K562 (cell line): Measurements from ENCODE around the gene TF. TPM values are rescaled to one million over a fixed set of nuclear protein-coding genes. Genes with fewer than 3 reads are reported as not detected.

Experiments
- ATAC-seq: fragments of 200-7000 bp; cut with Tn5 transposase; 3 replicates; pipeline ENCODE4 v1.9.1; 2020; ENCODE audit warnings: moderate library complexity
- BruUV-seq: library from RNA; stranded (reverse); fragments of 400-500 nt; replicated peaks from 2 replicates; lab custom pipeline; 2021; lab: Mats Ljungman, UMichigan
- CTCF ChIA-PET: fragments of 300-600 bp; formaldehyde crosslinking; extraction: SDS; loops from one replicate; lab custom pipeline; 2021; ENCODE audit warnings: low intra/inter-chr PET ratio; lab: Yijun Ruan, JAX
- POLR2A ChIA-PET: fragments of 300-600, 350-650 bp; sonication (Branson Sonifier 250); formaldehyde crosslinking; extraction: SDS; loops from one replicate; lab custom pipeline; 2021; ENCODE audit warnings: antibody characterized with exemption, inconsistent platforms; lab: Yijun Ruan, JAX
- DNase-seq, 4 experiments: peaks; one replicate each; pipeline versions ENCODE4 v3.0.0 to v3.0.0-alpha.2; 2011 to 2018; ENCODE audit warnings: low spot score in 3 of 4, mixed read lengths in 3 of 4; ENCODE audit errors: extremely low read depth in 1 of 4
- FAIRE-seq: peaks from 2 replicates; lab custom pipeline; 2011; peaks lifted over from hg19 to GRCh38; lab: Jason Lieb, UNC
- H2AFZ ChIP-seq: 2 replicates; pipeline ENCODE4 v1.6.0; 2011; ENCODE audit warnings: low read depth, low read length, control low read depth, inconsistent platforms
- H3K27ac ChIP-seq: fragments of 200-600 bp; 3 replicates; pipeline ENCODE4 v1.8.0; 2011; ENCODE audit warnings: low read depth, mild to moderate bottlenecking, control low read depth, inconsistent platforms, low read length, moderate library complexity, mixed read lengths; ENCODE audit errors: extremely low read depth
- H3K27me3 ChIP-seq, 2 experiments: fragments of 300-600 bp in 1 of 2; 2 replicates in 1 of 2; 3 replicates in 1 of 2; pipeline versions ENCODE4 v1.6.0 to v1.8.0; 2011; ENCODE audit warnings: inconsistent platforms in 2 of 2, low read length in 2 of 2, mild to moderate bottlenecking in 1 of 2, mixed read lengths in 1 of 2, moderate library complexity in 1 of 2; ENCODE audit not compliant: control insufficient read depth in 2 of 2, insufficient read depth in 2 of 2
- H3K36me3 ChIP-seq: fragments of 300-600 bp; 3 replicates; pipeline ENCODE4 v1.8.0; 2011; ENCODE audit warnings: mild to moderate bottlenecking, low read length, inconsistent platforms; ENCODE audit not compliant: control insufficient read depth, insufficient read depth
- H3K4me1 ChIP-seq, 2 experiments: fragments of 200-600 bp in 1 of 2; replicated peaks in 1 of 2; 2 replicates in 1 of 2; 3 replicates in 1 of 2; pipeline versions ENCODE4 v1.5.1 to v1.8.0; 2011; ENCODE audit warnings: inconsistent platforms in 2 of 2, low read length in 2 of 2, mild to moderate bottlenecking in 1 of 2, mixed read lengths in 1 of 2, moderate library complexity in 1 of 2; ENCODE audit not compliant: control insufficient read depth in 2 of 2, insufficient read depth in 2 of 2
- H3K4me2 ChIP-seq: 2 replicates; pipeline ENCODE4 v1.6.1; 2011; ENCODE audit warnings: low read length, control low read depth, inconsistent platforms, mixed read lengths; ENCODE audit not compliant: insufficient read depth
- H3K4me3 ChIP-seq: fragments of 200-600 bp; sonication (generic), shearing (Covaris generic); 2 replicates; pipeline ENCODE4 v1.5.1; 2016; ENCODE audit warnings: control low read depth, inconsistent platforms
- H3K79me2 ChIP-seq: fragments of 200-600 bp; 3 replicates; pipeline ENCODE4 v1.8.0; 2011; ENCODE audit warnings: low read length, inconsistent platforms; ENCODE audit not compliant: control insufficient read depth, insufficient read depth
- H3K9ac ChIP-seq, 2 experiments: 2 replicates each; pipeline versions ENCODE4 v1.6.0 to v1.6.1; 2011; ENCODE audit warnings: low read depth in 2 of 2, low read length in 2 of 2, control low read depth in 1 of 2, inconsistent platforms in 1 of 2, mild to moderate bottlenecking in 1 of 2, mixed read lengths in 1 of 2; ENCODE audit not compliant: insufficient read depth in 1 of 2
- H3K9me1 ChIP-seq: one replicate; pipeline ENCODE4 v1.6.0; 2011; ENCODE audit warnings: inconsistent platforms, mild to moderate bottlenecking, low read length, moderate library complexity; ENCODE audit not compliant: control insufficient read depth, insufficient read depth
- H3K9me3 ChIP-seq: replicated peaks from 2 replicates; pipeline ENCODE4 v1.5.1; 2011; ENCODE audit warnings: low read depth, low read length, inconsistent platforms; ENCODE audit not compliant: control insufficient read depth, insufficient read depth
- H4K20me1 ChIP-seq: replicated peaks from 2 replicates; pipeline ENCODE4 v1.6.1; 2011; ENCODE audit warnings: low read length, inconsistent platforms, mixed read lengths; ENCODE audit not compliant: control insufficient read depth, insufficient read depth
- HNRNPL ChIP-seq: fragments of 200-400 bp; formaldehyde crosslinking; IDR thresholded peaks from 2 replicates; pipeline ENCODE4 v1.6.1; 2017; ENCODE audit warnings: low read depth, mild to moderate bottlenecking, low read length
- PCBP2 ChIP-seq: fragments of 200-400 bp; formaldehyde crosslinking; IDR thresholded peaks from 2 replicates; pipeline ENCODE4 v1.6.1; 2018; ENCODE audit warnings: low read length, low read depth, mild to moderate bottlenecking, moderate library complexity; ENCODE audit not compliant: poor library complexity, severe bottlenecking
- PML ChIP-seq: IDR thresholded peaks from 2 replicates; pipeline ENCODE4 v1.6.1; 2012; ENCODE audit warnings: low read length, inconsistent platforms
- SRSF7 ChIP-seq: fragments of 200-400 bp; formaldehyde crosslinking; optimal IDR thresholded peaks from 2 replicates; pipeline ENCODE3; 2017; ENCODE audit warnings: mild to moderate bottlenecking, low read depth, low read length
- ZBTB8A ChIP-seq: fragments of 450-650 bp; IDR thresholded peaks from 2 replicates; pipeline ENCODE4 v1.6.1; 2018; ENCODE audit warnings: mild to moderate bottlenecking, moderate library complexity; ENCODE audit not compliant: partially characterized antibody
- ZFP36 ChIP-seq: fragments of 150-350 bp; IDR thresholded peaks from 2 replicates; pipeline ENCODE4 v1.6.1; 2018; ENCODE audit warnings: low read length, low read depth; ENCODE audit not compliant: partially characterized antibody
- ZNF212 ChIP-seq: fragments of 450-650 bp; formaldehyde crosslinking; IDR thresholded peaks from 2 replicates; pipeline ENCODE4 v1.4.0; 2020; ENCODE audit warnings: mild to moderate bottlenecking
- WGBS: fragments of 100-300 bp; shearing (Covaris generic); methylation state at CpG from one replicate; pipeline ENCODE4 v1.1.6; 2016; ENCODE audit warnings: low coverage, mixed read lengths; ENCODE audit not compliant: insufficient coverage; ENCODE audit errors: missing lambda C conversion rate; 5-methylcytosine and 5-hydroxymethylcytosine counted together
- in situ Hi-C: fragments of 300-500 bp; cut with MboI; formaldehyde crosslinking; loops from 4 replicates; pipeline ENCODE4 v1.15.0; 2018; ENCODE audit warnings: inconsistent platforms, mixed read lengths
- intact Hi-C: fragments of 100-400 bp; cut with micrococcal nuclease; formaldehyde crosslinking; loops from 2 replicates; pipeline ENCODE4 v1.14.2; 2022
- polyA plus RNA-seq, 8 experiments: library from polyadenylated mRNA; depleted of rRNA in 4 of 8; stranded (reverse) in 5 of 8; unstranded in 3 of 8; fragments of >200 nt; fragmentation: Nextera tagmentation in 2 of 8; fragmentation: Illumina TruSeq in 1 of 8; extraction: Ambion mirVana in 2 of 8; extraction: Trizol in 1 of 8; gene quantifications; 2 replicates each; pipeline versions ENCODE4 v1.2.1 to v1.2.3, GENCODE V29; 2011 to 2014; ENCODE audit warnings: inconsistent platforms in 1 of 8, missing spikeins in 1 of 8
- total RNA-seq, 7 experiments: library from RNA; depleted of rRNA in 6 of 7; stranded (reverse); fragments of >200 nt in 6 of 7; fragmentation: Illumina TruSeq in 2 of 7; extraction: Trizol in 2 of 7; gene quantifications; 2 replicates each; pipeline versions ENCODE4 v1.2.1 to v1.2.3, GENCODE V29; 2011 to 2021; ENCODE audit warnings: low replicate concordance in 1 of 7
- TF ChIP-seq, protein P1 (sequence below): fragments of 250-450 bp; sonication (Bioruptor Pico); IDR thresholded peaks from 2 replicates; pipeline ENCODE4 v1.4.0; 2020
- TF ChIP-seq, protein P2 (sequence below): fragments of 450-650 bp; formaldehyde crosslinking; IDR thresholded peaks from 2 replicates; pipeline ENCODE4 v1.4.0; 2022; ENCODE audit warnings: missing genetic modification characterization
- TF ChIP-seq, protein P3 (sequence below), 2 experiments: fragments of 450-650 bp; conservative IDR thresholded peaks; 2 replicates each; pipeline ENCODE4 v1.6.1; 2017; ENCODE audit warnings: mild to moderate bottlenecking in 2 of 2, moderate library complexity in 2 of 2

TF gene
- total and polyA plus RNA-seq, 9 of the 15 experiments (the other 6 are each of a cell fraction or from before 2014, with no cell fraction given), result 0.09 to 9.2 (median 3.1) TPM

DNA sequence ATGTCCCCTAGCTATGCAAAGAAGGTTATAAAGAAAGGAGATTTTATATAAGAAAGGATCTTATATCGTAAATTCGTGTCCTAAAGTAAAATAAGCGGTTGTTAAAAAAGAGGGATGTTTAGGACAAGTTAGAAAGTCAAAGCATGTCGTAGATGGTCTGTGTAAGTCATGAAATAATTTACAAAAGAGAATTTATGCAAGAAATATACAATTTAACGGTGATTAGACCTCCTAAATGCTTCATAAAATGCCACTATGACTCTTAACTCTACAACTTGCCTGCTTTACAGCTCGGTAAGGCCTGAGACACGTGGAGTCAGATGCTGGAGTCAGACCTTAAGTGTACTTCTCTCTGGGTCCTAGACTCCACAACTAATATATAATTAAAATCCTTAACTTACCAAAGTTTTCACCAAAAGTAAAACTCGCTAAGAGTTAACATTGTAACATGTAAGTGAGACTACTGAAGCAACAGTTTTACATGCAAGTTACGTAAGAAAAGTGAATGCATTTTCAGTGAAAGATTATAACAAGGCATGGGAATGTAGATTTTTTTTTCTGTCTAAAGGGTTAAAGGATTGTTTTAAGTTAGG lies 46.1 kb downstream of the TF start:
- FAIRE-seq, result no peak
- CTCF ChIA-PET, result no interaction called here
- no peak for TF ChIP-seq ZBTB8A
- no peak for TF ChIP-seq PCBP2
- TF ChIP-seq, protein P1, sequence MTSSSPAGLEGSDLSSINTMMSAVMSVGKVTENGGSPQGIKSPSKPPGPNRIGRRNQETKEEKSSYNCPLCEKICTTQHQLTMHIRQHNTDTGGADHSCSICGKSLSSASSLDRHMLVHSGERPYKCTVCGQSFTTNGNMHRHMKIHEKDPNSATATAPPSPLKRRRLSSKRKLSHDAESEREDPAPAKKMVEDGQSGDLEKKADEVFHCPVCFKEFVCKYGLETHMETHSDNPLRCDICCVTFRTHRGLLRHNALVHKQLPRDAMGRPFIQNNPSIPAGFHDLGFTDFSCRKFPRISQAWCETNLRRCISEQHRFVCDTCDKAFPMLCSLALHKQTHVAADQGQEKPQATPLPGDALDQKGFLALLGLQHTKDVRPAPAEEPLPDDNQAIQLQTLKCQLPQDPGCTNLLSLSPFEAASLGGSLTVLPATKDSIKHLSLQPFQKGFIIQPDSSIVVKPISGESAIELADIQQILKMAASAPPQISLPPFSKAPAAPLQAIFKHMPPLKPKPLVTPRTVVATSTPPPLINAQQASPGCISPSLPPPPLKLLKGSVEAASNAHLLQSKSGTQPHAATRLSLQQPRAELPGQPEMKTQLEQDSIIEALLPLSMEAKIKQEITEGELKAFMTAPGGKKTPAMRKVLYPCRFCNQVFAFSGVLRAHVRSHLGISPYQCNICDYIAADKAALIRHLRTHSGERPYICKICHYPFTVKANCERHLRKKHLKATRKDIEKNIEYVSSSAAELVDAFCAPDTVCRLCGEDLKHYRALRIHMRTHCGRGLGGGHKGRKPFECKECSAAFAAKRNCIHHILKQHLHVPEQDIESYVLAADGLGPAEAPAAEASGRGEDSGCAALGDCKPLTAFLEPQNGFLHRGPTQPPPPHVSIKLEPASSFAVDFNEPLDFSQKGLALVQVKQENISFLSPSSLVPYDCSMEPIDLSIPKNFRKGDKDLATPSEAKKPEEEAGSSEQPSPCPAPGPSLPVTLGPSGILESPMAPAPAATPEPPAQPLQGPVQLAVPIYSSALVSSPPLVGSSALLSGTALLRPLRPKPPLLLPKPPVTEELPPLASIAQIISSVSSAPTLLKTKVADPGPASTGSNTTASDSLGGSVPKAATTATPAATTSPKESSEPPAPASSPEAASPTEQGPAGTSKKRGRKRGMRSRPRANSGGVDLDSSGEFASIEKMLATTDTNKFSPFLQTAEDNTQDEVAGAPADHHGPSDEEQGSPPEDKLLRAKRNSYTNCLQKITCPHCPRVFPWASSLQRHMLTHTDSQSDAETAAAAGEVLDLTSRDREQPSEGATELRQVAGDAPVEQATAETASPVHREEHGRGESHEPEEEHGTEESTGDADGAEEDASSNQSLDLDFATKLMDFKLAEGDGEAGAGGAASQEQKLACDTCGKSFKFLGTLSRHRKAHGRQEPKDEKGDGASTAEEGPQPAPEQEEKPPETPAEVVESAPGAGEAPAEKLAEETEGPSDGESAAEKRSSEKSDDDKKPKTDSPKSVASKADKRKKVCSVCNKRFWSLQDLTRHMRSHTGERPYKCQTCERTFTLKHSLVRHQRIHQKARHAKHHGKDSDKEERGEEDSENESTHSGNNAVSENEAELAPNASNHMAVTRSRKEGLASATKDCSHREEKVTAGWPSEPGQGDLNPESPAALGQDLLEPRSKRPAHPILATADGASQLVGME (CRISPR knock-in tag), result no peak
- TF ChIP-seq HNRNPL, result no peak
- TF ChIP-seq PML, result no peak
- TF ChIP-seq, protein P2, sequence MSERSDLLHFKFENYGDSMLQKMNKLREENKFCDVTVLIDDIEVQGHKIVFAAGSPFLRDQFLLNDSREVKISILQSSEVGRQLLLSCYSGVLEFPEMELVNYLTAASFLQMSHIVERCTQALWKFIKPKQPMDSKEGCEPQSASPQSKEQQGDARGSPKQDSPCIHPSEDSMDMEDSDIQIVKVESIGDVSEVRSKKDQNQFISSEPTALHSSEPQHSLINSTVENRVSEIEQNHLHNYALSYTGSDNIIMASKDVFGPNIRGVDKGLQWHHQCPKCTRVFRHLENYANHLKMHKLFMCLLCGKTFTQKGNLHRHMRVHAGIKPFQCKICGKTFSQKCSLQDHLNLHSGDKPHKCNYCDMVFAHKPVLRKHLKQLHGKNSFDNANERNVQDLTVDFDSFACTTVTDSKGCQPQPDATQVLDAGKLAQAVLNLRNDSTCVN (CRISPR knock-in tag), result no peak
- peak; percentile 82 for TF ChIP-seq ZFP36
- no peak for TF ChIP-seq SRSF7
- TF ChIP-seq ZNF212 (CRISPR knock-in tag), result no peak
- TF ChIP-seq, protein P3, sequence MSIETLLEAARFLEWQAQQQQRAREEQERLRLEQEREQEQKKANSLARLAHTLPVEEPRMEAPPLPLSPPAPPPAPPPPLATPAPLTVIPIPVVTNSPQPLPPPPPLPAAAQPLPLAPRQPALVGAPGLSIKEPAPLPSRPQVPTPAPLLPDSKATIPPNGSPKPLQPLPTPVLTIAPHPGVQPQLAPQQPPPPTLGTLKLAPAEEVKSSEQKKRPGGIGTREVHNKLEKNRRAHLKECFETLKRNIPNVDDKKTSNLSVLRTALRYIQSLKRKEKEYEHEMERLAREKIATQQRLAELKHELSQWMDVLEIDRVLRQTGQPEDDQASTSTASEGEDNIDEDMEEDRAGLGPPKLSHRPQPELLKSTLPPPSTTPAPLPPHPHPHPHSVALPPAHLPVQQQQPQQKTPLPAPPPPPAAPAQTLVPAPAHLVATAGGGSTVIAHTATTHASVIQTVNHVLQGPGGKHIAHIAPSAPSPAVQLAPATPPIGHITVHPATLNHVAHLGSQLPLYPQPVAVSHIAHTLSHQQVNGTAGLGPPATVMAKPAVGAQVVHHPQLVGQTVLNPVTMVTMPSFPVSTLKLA (conservative IDR thresholded peaks at IDR 0.05), result no peak

More for the DNA sequence above, 46.1 kb downstream of the TF start:
- Histone ChIP-seq H3K9me3 (no peaks in the 10 kb centered on the region), H3K79me2 (no peaks in the 10 kb centered on the region), H3K4me1 (no peaks in the 10 kb centered on the region; a peak in 1 of 5 replicates), H2AFZ (no peak overlapping the region), H3K9me1 (no peaks in the 10 kb centered on the region), H3K27ac (no peak overlapping the region), H3K4me2 (no peak overlapping the region), H3K36me3 (no peaks in the 10 kb centered on the region), H4K20me1 (no peaks in the 10 kb centered on the region), H3K4me3 (no peak overlapping the region), H3K27me3 (no peaks in the 10 kb centered on the region), H3K9ac (no peak overlapping the region)
- no TSS peak for BruUV-seq
- no peak for ATAC-seq
- in situ Hi-C loops, result no loop called here
- peak in 1 of 4 experiments; percentile 20 for DNase-seq
- intact Hi-C loops, result no loop called here
- POLR2A ChIA-PET, result no interaction called here
- WGBS, result 12% methylated on average over 8 of the region's 9 CpGs
